Vagina (tissue), 2 donors: Measurements from ENCODE around the gene TRAF1. TPM values are rescaled to one million over a fixed set of nuclear protein-coding genes. Genes with fewer than 3 reads are reported as not detected.

Source experiments
- DNase-seq, 2 donors: peaks; one replicate each; pipeline ENCODE4 v3.0.0-alpha.2; 2017; ENCODE audit errors: extremely low spot score in 2 of 2
- H3K27ac ChIP-seq: fragments of 200-600 bp; sonication (generic); one replicate; pipeline ENCODE4 v1.5.1; 2019
- H3K27me3 ChIP-seq: fragments of 200-600 bp; sonication (generic); one replicate; pipeline ENCODE4 v1.5.1; 2019
- H3K36me3 ChIP-seq, 2 donors: fragments of 200-600 bp; sonication (generic); one replicate each; pipeline ENCODE4 v1.5.1; 2017 to 2019
- H3K4me1 ChIP-seq: fragments of 200-600 bp; sonication (generic); one replicate; pipeline ENCODE4 v1.5.1; 2019
- H3K4me3 ChIP-seq, 2 donors: fragments of 200-600 bp; sonication (generic); 1 replicate in 1 of 2; 2 replicates in 1 of 2; pipeline ENCODE4 v1.5.1; 2016 to 2019
- H3K9me3 ChIP-seq: fragments of 200-600 bp; sonication (generic); one replicate; pipeline ENCODE4 v1.5.1; 2019
- POLR2A ChIP-seq, 2 donors: fragments of 450-650 bp; IDR thresholded peaks; one replicate each; pipeline ENCODE4 v1.6.1; 2017; ENCODE audit warnings: antibody characterized with exemption in 2 of 2, mild to moderate bottlenecking in 2 of 2, moderate library complexity in 2 of 2
- POLR2AphosphoS5 ChIP-seq, 2 donors: sonication (generic); formaldehyde crosslinking; IDR thresholded peaks; one replicate each; pipeline ENCODE4 v1.9.0; 2017; ENCODE audit warnings: antibody characterized with exemption in 2 of 2, mild to moderate bottlenecking in 2 of 2, low read depth in 1 of 2; ENCODE audit not compliant: insufficient read depth in 1 of 2
- intact Hi-C: fragments of 100-400 bp; cut with DNase I; formaldehyde crosslinking; loops from one replicate; pipeline ENCODE4 v1.15.1; 2023
- total RNA-seq: library from RNA; depleted of rRNA; stranded (reverse); fragments of >200 nt; gene quantifications from one replicate; pipeline ENCODE4 v1.2.3, GENCODE V29; 2016
- TF ChIP-seq, protein P1 (sequence below), 3 experiments: fragments of 450-650 bp in 2 of 3; fragments of 200-600 bp in 1 of 3; sonication (generic) in 1 of 3; IDR thresholded peaks; one replicate each; pipeline ENCODE4 v1.5.1; 2017 to 2019; ENCODE audit warnings: antibody characterized with exemption in 3 of 3, mild to moderate bottlenecking in 2 of 3, moderate library complexity in 2 of 3

TRAF1 gene
- total RNA-seq, 1 donor from 2014 or later, result 6.9 TPM

- no peak for TF ChIP-seq POLR2A (IDR thresholded peaks at IDR 0.05)
- no peak for TF ChIP-seq POLR2AphosphoS5 (IDR thresholded peaks at IDR 0.05; ENCODE audit: insufficient read depth in 1 of 2, low read depth in 1 of 2)
- TF ChIP-seq, protein P1, sequence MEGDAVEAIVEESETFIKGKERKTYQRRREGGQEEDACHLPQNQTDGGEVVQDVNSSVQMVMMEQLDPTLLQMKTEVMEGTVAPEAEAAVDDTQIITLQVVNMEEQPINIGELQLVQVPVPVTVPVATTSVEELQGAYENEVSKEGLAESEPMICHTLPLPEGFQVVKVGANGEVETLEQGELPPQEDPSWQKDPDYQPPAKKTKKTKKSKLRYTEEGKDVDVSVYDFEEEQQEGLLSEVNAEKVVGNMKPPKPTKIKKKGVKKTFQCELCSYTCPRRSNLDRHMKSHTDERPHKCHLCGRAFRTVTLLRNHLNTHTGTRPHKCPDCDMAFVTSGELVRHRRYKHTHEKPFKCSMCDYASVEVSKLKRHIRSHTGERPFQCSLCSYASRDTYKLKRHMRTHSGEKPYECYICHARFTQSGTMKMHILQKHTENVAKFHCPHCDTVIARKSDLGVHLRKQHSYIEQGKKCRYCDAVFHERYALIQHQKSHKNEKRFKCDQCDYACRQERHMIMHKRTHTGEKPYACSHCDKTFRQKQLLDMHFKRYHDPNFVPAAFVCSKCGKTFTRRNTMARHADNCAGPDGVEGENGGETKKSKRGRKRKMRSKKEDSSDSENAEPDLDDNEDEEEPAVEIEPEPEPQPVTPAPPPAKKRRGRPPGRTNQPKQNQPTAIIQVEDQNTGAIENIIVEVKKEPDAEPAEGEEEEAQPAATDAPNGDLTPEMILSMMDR (IDR thresholded peaks at IDR 0.05), result no peak
- H3K27ac ChIP-seq, result no peak overlapping the region
- no peak overlapping the region for H3K4me3 ChIP-seq
- H3K4me1 ChIP-seq, result no peaks in the 10 kb centered on the region
- intact Hi-C loops, result no loop called here
- no peaks in the 10 kb centered on the region for H3K36me3 ChIP-seq
- no peaks in the 10 kb centered on the region for H3K9me3 ChIP-seq
- no peaks in the 10 kb centered on the region for H3K27me3 ChIP-seq
- DNase-seq, result no peak
Measured at GRCh38 chr9:120970244-120970643, 43.6 kb upstream of the TRAF1 start.

DNA sequence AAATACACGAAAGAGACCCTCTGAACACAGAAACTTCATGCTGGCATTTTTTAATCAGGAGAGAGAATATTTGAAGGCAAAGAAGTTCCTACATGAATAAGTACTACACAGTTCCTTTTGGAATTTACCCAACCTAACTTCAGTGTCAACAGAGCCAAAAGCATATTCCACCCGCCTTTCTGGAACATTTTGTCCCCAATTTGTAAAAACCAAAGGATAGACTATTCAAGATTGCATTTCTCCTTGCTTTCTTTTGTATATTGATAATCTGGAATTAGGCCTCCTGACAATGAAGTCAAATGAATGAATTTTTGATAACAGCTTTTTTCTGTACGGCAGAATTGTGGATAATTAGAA lies 39.4 kb upstream of the TRAF1 start:
- H3K36me3 ChIP-seq, result peaks cover 0 to 6% of the 10 kb centered on the region in 2 donors
- H3K4me1 ChIP-seq, result no peaks in the 10 kb centered on the region
- H3K27me3 ChIP-seq, result no peaks in the 10 kb centered on the region
- no peak overlapping the region for H3K4me3 ChIP-seq
- TF ChIP-seq POLR2AphosphoS5 (IDR thresholded peaks at IDR 0.05; ENCODE audit: insufficient read depth in 1 of 2, low read depth in 1 of 2) (no peak), POLR2A (IDR thresholded peaks at IDR 0.05) (no peak)
- TF ChIP-seq, protein P1 (IDR thresholded peaks at IDR 0.05), result no peak
- no peaks in the 10 kb centered on the region for H3K9me3 ChIP-seq
- no peak overlapping the region for H3K27ac ChIP-seq
- intact Hi-C loops, result no loop called here
- no peak for DNase-seq

GRCh38 chr9:120965344-120966012 lies 38.9 kb upstream of the TRAF1 start:
- Histone ChIP-seq H3K36me3 (peaks cover 0 to 6% of the 10 kb centered on the region in 2 donors), H3K4me1 (no peaks in the 10 kb centered on the region), H3K27me3 (no peaks in the 10 kb centered on the region), H3K27ac (no peak overlapping the region), H3K9me3 (no peaks in the 10 kb centered on the region), H3K4me3 (no peak overlapping the region)
- intact Hi-C loops, result no loop called here
- TF ChIP-seq, protein P1 (IDR thresholded peaks at IDR 0.05), result no peak
- TF ChIP-seq POLR2AphosphoS5 (IDR thresholded peaks at IDR 0.05; ENCODE audit: insufficient read depth in 1 of 2, low read depth in 1 of 2) (no peak), POLR2A (IDR thresholded peaks at IDR 0.05) (no peak)
- no peak for DNase-seq

DNA sequence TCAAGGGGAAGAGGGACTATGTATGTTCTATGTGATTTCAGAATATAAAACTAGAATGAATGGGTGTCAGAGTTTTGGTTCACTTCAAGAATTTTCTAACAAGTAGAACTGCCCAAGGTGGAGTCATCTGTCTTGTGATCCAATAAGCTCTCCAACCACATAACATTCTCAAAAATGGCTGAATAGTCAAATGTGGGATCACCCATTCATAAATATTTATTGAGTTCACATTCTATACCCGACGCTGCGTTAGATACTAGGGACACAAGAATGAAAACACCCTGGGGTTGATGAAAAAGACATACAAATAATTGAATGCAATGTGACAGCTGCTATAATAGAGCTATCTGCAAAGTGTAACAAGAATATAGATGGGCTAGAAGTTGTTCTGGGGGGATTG lies 35.3 kb upstream of the TRAF1 start:
- H3K27ac ChIP-seq, result no peak overlapping the region
- no peak for TF ChIP-seq POLR2AphosphoS5 (IDR thresholded peaks at IDR 0.05; ENCODE audit: insufficient read depth in 1 of 2, low read depth in 1 of 2)
- TF ChIP-seq, protein P1 (IDR thresholded peaks at IDR 0.05), result no peak
- TF ChIP-seq POLR2A (IDR thresholded peaks at IDR 0.05), result no peak
- no peak for DNase-seq
- H3K36me3 ChIP-seq, result peaks cover 0 to 6% of the 10 kb centered on the region in 2 donors
- intact Hi-C loops, result no loop called here
- H3K27me3 ChIP-seq, result no peaks in the 10 kb centered on the region
- no peaks in the 10 kb centered on the region for H3K4me1 ChIP-seq
- H3K4me3 ChIP-seq, result no peak overlapping the region
- no peaks in the 10 kb centered on the region for H3K9me3 ChIP-seq

GRCh38 chr9:120960001-120960400 lies 33.4 kb upstream of the TRAF1 start:
- no peaks in the 10 kb centered on the region for H3K27me3 ChIP-seq

More at GRCh38 chr9:120960001-120960400, 33.4 kb upstream of the TRAF1 start:
- H3K27ac ChIP-seq, result no peak overlapping the region
- TF ChIP-seq POLR2AphosphoS5 (IDR thresholded peaks at IDR 0.05; ENCODE audit: insufficient read depth in 1 of 2, low read depth in 1 of 2) (no peak), POLR2A (IDR thresholded peaks at IDR 0.05) (no peak)
- TF ChIP-seq, protein P1 (IDR thresholded peaks at IDR 0.05), result no peak
- no peaks in the 10 kb centered on the region for H3K4me1 ChIP-seq
- intact Hi-C loops, result no loop called here
- H3K9me3 ChIP-seq, result no peaks in the 10 kb centered on the region
- peaks cover 0 to 6% of the 10 kb centered on the region in 2 donors for H3K36me3 ChIP-seq
- DNase-seq, result no peak
- H3K4me3 ChIP-seq, result no peak overlapping the region
